Cardiac muscle cell (in vitro differentiated cells and primary cell): Measurements from ENCODE around the gene MAPK6. TPM values are rescaled to one million over a fixed set of nuclear protein-coding genes. Genes with fewer than 3 reads are reported as not detected.
"Not testable (repeated sequence)": the region's sequence is repeated elsewhere in the genome, so short reads cannot be mapped to it uniquely, and the experiment has no call there.

Experiments used
- DNase-seq, 2 donors: peaks; one replicate each; pipeline versions ENCODE4 v3.0.0 to v3.0.0-alpha.2; 2010 to 2017; ENCODE audit warnings: low read depth in 1 of 2, low spot score in 1 of 2
- H3K27ac ChIP-seq: fragments of 200-600 bp; sonication (generic); 2 replicates; pipeline ENCODE4 v1.5.1; 2016
- H3K27me3 ChIP-seq: fragments of 200-600 bp; sonication (generic); 2 replicates; pipeline ENCODE4 v1.6.0; 2016; ENCODE audit warnings: control low read depth
- H3K36me3 ChIP-seq: fragments of 200-600 bp; sonication (generic); 2 replicates; pipeline ENCODE4 v1.5.1; 2016; ENCODE audit warnings: control low read depth
- H3K4me1 ChIP-seq: fragments of 200-600 bp; sonication (generic); 2 replicates; pipeline ENCODE4 v1.8.1; 2017; ENCODE audit warnings: low read depth, mild to moderate bottlenecking, mixed run types
- H3K4me3 ChIP-seq: fragments of 200-600 bp; sonication (generic); 2 replicates; pipeline ENCODE4 v1.5.1; 2016; ENCODE audit warnings: mild to moderate bottlenecking
- H3K9me3 ChIP-seq: fragments of 200-600 bp; sonication (generic); 2 replicates; pipeline ENCODE4 v1.5.1; 2017; ENCODE audit warnings: low read depth, mild to moderate bottlenecking, control low read depth
- CTCF ChIP-seq: IDR thresholded peaks from 2 replicates; pipeline ENCODE4 v1.5.1; 2012; ENCODE audit warnings: low read depth, mild to moderate bottlenecking, low read length
- polyA plus RNA-seq: library from polyadenylated mRNA; unstranded; fragments of >200 nt; fragmentation: Nextera tagmentation; extraction: Ambion mirVana; gene quantifications from 2 replicates; pipeline ENCODE4 v1.2.1, GENCODE V29; 2016
- total RNA-seq: library from RNA; depleted of rRNA; stranded (reverse); fragments of >200 nt; gene quantifications from 2 replicates; pipeline ENCODE4 v1.2.3, GENCODE V29; 2016

Gene MAPK6
- total and polyA plus RNA-seq, 2 experiments from 2014 or later: 14.1 to 24.7 TPM

- Histone ChIP-seq H3K27ac (no peak overlapping the region), H3K4me1 (no peaks in the 10 kb centered on the region), H3K9me3 (no peaks in the 10 kb centered on the region), H3K4me3 (no peak overlapping the region), H3K36me3 (peaks cover 4% of the 10 kb centered on the region), H3K27me3 (no peaks in the 10 kb centered on the region)
- peak in 1 of 2 donors; percentile 49 for DNase-seq
- TF ChIP-seq CTCF: no peak
These were observed 33.3 kb downstream of the MAPK6 start for GRCh38 chr15:52052066-52052935.

- no peak for TF ChIP-seq CTCF
- DNase-seq: no peak
- peaks cover 9% of the 10 kb centered on the region for H3K36me3 ChIP-seq
- no peaks in the 10 kb centered on the region for H3K27me3 ChIP-seq
- H3K27ac ChIP-seq: no peak overlapping the region
- H3K9me3 ChIP-seq: no peaks in the 10 kb centered on the region
- H3K4me1 ChIP-seq: no peaks in the 10 kb centered on the region
- H3K4me3 ChIP-seq: no peak overlapping the region
These were observed 35.4 kb downstream of the MAPK6 start for GRCh38 chr15:52054381-52054780.

GRCh38 chr15:52054858-52055257, 35.8 kb downstream of the MAPK6 start:
- H3K4me1 ChIP-seq, H3K9me3 ChIP-seq, DNase-seq, H3K4me3 ChIP-seq, H3K27ac ChIP-seq, H3K27me3 ChIP-seq: not testable (repeated sequence)
- peaks cover 13% of the 10 kb centered on the region for H3K36me3 ChIP-seq

GRCh38 chr15:52056001-52056400, 37.0 kb downstream of the MAPK6 start:
- no peak for TF ChIP-seq CTCF
- peaks cover 14% of the 10 kb centered on the region for H3K36me3 ChIP-seq

GRCh38 chr15:52056496-52056895, 37.5 kb downstream of the MAPK6 start:
- Histone ChIP-seq H3K9me3 (no peaks in the 10 kb centered on the region), H3K4me3 (no peak overlapping the region), H3K4me1 (no peaks in the 10 kb centered on the region), H3K27me3 (no peaks in the 10 kb centered on the region), H3K27ac (no peak overlapping the region), H3K36me3 (peaks cover 18% of the 10 kb centered on the region)
- no peak for TF ChIP-seq CTCF
- no peak for DNase-seq

More at GRCh38 chr15:52056001-52056400, 37.0 kb downstream of the MAPK6 start:
- no peak for DNase-seq
- Histone ChIP-seq H3K27ac (no peak overlapping the region), H3K4me1 (no peaks in the 10 kb centered on the region), H3K27me3 (no peaks in the 10 kb centered on the region), H3K9me3 (no peaks in the 10 kb centered on the region), H3K4me3 (no peak overlapping the region)

GRCh38 chr15:52057996-52058395, 39.0 kb downstream of the MAPK6 start:
- no peaks in the 10 kb centered on the region for H3K9me3 ChIP-seq
- H3K27ac ChIP-seq: no peak overlapping the region
- H3K4me3 ChIP-seq: no peak overlapping the region
- no peak for TF ChIP-seq CTCF
- H3K27me3 ChIP-seq: no peaks in the 10 kb centered on the region
- DNase-seq: no peak
- no peaks in the 10 kb centered on the region for H3K4me1 ChIP-seq
- peaks cover 28% of the 10 kb centered on the region for H3K36me3 ChIP-seq
